IPS-15b (cell line): Measurements from ENCODE around the gene SCOC.

ENCODE experiments used
- H3K27me3 ChIP-seq: one replicate; pipeline ENCODE4 v1.6.1; 2013; ENCODE audit warnings: low read length; ENCODE audit not compliant: control insufficient read depth, insufficient read depth
- H3K36me3 ChIP-seq: one replicate; pipeline ENCODE4 v1.6.1; 2013; ENCODE audit warnings: low read length; ENCODE audit not compliant: control insufficient read depth, insufficient read depth
- H3K4me1 ChIP-seq: one replicate; pipeline ENCODE4 v1.6.1; 2013; ENCODE audit warnings: mild to moderate bottlenecking, low read length; ENCODE audit not compliant: control insufficient read depth, insufficient read depth
- H3K4me3 ChIP-seq: one replicate; pipeline ENCODE4 v1.5.1; 2013; ENCODE audit warnings: low read depth, low read length
- H3K9ac ChIP-seq: one replicate; pipeline ENCODE4 v1.6.1; 2013; ENCODE audit warnings: low read depth, mild to moderate bottlenecking, low read length
- H3K9me3 ChIP-seq: one replicate; pipeline ENCODE4 v1.6.1; 2013; ENCODE audit warnings: mild to moderate bottlenecking, low read length; ENCODE audit not compliant: control insufficient read depth, insufficient read depth

Gene SCOC

GRCh38 chr4:140426610-140427105 lies 53.2 kb downstream of the SCOC start:
- peaks cover 12% of the 10 kb centered on the region for H3K27me3 ChIP-seq
- no peaks in the 10 kb centered on the region for H3K36me3 ChIP-seq
- peak overlapping the region; percentile 75 for H3K4me3 ChIP-seq
- no peaks in the 10 kb centered on the region for H3K9me3 ChIP-seq
- H3K4me1 ChIP-seq = no peaks in the 10 kb centered on the region
- no peak overlapping the region for H3K9ac ChIP-seq

DNA sequence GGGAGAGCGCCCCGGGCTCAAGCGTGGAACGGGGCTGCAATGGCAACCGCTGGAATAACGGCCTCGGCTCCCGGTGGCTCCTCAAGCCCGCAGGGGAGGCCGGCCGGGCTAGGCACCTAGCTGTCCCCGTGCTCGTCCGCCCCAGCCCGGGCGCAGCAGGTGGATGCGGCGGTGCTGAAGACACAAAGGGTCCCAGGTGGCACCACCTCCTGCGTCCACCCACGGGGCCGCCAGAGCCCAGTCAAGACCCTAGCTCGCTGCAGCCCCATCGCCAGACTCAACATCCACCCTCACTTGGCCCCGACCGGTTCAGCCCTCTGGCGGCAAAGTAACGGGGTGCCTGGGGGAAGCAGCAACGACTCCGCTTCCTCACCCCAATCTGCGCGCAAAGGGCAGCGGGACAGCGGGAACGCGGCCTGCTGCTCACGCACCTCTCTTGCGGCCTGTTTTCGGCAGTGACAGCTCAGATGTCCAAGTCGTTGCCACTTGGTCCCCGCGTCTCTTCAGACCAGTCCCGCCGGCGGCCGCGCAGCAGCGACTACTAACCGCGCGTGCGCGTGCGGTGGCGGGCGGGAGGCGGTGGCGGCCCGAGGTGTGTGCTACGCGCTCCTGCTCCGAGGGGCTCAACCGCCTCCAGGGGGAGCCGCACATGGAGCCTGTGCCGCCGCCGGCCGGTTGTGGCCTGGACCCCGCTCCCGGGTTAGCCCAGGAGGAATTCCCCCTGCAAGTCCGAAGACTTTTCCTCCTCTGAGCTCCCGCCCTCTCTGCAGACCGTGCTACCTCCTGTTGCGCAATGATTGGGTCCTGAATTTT lies 53.9 kb downstream of the SCOC start, which contains the start of gene CLGN:
CLGN (minus strand) TSS at position 543 of the 813 bp plus-strand sequence. CDS start 14,570 bp downstream, outside the sequence.
- H3K4me3 ChIP-seq = peak within 1 kb of the TSS; percentile 75
- H3K9ac ChIP-seq = no peak within 1 kb of the TSS
- H3K4me1 ChIP-seq = no peaks in the 10 kb centered on the region
- no peaks in the 10 kb centered on the region for H3K36me3 ChIP-seq
- H3K9me3 ChIP-seq = no peaks in the 10 kb centered on the region
- H3K27me3 ChIP-seq = peaks cover 12% of the 10 kb centered on the region

DNA sequence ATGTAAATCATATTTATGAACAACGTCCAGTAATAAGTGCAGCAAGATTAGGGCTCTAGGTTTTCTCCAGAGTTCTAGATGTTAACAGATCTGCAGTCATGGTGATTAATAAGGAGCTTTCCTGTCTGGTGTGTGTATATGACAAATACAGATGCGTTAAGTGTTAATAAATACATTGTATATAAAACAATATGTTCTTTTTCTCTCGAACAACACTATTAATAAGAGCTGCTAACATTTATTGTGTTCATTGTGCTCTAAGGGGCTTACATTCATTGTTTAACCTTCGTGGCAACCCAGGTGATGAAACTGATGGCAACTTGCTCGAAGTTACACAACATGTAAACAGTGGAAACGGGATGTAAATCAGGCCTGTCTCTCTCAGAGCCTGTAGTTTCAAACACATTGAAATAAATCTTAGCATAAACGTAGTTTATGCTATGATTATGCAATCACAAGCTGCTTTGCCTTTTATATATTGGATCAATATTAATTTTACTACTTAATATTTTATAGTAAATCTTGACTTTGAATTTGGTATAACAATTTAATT lies 54.5 kb downstream of the SCOC start:
- peaks cover 12% of the 10 kb centered on the region for H3K27me3 ChIP-seq
- H3K9me3 ChIP-seq = no peaks in the 10 kb centered on the region
- no peak overlapping the region for H3K9ac ChIP-seq
- H3K36me3 ChIP-seq = no peaks in the 10 kb centered on the region
- H3K4me1 ChIP-seq = no peaks in the 10 kb centered on the region
- peak overlapping the region; percentile 40 for H3K4me3 ChIP-seq
